ENCODE results near the gene DNASE1L3.

DNASE1L3 gene

GRCh38 chr3:58160399-58160798, 50.4 kb downstream of the DNASE1L3 start:
- DNase-seq (ENCODE audit: low read depth) = no peak

GRCh38 chr3:58158442-58159153, 52.2 kb downstream of the DNASE1L3 start:
- DNase-seq (ENCODE audit: low read depth) = no peak

DNA sequence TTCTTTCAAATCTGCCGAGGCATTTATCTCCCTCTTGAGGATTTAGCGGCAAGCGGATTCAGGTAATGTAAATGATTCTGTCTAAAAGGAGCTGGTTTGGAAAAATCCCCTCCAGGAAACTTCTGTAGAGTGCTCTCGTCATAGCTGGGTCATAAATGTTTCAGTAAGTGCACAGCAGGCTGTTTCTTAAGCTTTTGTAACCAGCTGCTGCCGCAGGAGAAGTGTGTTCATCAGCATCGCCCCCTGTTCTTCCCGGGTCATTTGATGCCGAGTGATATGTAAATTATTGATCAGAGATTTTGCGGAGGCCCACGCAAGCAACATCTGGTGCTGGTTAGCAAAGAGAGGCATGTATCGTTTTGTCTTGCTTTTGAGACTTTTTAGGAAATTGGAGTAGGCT, 53.1 kb downstream of the DNASE1L3 start:
- DNase-seq (ENCODE audit: low read depth) = no peak

GRCh38 chr3:58155838-58156237, 54.9 kb downstream of the DNASE1L3 start:
- no peak for DNase-seq (ENCODE audit: low read depth)

DNA sequence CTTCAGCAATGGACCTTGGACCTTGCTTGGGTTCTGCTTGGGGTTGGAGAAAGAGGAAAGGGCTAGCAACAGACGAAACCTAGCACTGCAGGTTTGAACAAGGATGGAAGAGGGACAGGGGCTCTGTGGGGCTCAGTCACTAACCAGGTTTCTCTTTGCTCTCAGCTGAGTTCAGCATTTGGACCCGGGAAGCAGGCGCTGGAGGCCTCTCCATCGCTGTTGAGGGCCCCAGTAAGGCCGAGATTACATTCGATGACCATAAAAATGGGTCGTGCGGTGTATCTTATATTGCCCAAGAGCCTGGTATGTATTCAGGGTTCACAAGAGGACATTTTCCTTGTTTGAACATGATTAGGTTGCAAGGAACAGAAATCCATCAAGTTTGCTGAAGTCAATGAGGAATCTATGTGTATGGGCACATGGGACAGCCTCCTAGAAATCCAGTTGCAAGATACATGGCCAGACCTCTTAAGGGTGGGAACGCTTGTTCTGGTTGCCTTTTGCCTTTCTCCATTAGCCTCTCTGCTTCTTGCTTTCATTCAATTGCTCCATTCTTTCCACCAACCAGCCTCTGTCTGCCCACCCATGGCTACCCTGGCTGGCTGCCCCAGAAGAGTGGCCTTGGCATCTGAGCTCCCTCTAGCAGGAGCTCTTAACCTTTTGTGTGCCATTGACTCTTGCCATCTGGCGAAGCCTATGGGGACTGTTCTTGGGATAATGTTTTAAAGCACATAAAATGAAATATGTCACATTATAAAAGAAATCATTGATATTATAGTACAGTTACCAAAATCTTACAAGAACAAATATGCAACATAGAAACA, 55.9 kb downstream of the DNASE1L3 start:
- no peak for DNase-seq (ENCODE audit: low read depth)

GRCh38 chr3:58153371-58153770, 57.4 kb downstream of the DNASE1L3 start:
- no peak for DNase-seq (ENCODE audit: low read depth)

DNA sequence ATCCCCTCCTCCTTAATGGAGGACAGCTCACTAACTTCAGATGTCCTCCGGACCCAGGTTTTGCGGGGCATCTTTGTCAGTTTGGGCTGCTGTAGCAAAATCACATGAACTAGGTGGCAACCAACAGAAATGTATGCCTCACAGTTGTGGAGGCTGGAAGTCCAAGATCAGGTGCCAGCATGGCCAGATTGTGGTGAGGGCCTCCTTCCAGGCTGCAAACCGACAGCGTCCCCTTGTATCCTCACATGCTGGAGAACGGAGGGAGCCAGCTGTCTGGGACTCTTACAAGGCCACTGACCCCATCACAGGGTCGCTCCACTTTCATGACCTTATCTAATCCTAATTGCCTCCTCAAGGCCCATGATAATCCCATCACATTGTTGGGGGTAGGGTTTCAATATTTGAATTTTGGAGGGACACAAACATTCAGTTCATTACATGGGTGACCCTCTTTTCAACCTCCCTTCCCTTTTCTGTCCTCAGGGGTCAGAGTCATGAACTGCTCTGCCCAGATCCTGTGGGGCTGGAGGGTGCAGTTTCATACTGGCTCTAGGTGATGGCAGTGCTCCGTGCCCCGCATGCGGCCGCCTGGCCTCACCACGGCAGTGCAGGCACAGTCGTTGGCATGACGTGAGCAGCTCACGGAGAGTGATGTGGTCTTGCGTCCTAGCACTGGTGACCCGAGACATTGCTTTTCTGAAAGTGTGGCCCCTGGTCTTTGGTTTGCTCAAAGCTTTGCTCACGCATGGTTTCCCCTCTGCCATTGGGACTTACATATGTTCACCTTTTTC, 58.4 kb downstream of the DNASE1L3 start:
- DNase-seq (ENCODE audit: low read depth) = no peak

DNA sequence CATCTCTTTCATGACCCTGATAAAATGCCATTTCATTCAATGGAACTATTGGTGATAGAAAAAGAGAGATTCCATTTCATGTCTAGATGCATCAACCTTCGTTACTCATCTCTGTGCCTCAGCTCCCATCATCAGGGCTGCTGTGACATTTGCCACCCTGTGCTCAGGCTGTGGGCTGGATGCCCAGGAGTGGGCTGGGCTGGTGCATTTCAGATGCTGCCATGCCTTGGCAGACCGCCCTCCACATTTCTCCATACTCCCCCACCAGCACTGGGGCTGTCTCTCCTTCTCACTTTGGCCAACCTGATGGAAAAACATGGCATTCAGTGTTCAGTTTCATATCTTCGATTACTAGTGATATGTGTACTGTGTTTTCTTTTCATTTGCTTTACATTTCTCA, 59.1 kb downstream of the DNASE1L3 start:
- DNase-seq (ENCODE audit: low read depth) = no peak

- no peak for DNase-seq (ENCODE audit: low read depth)
Observed at GRCh38 chr3:58150810-58151199, 60.0 kb downstream of the DNASE1L3 start.

- DNase-seq (ENCODE audit: low read depth) = no peak
Observed at GRCh38 chr3:58150130-58150809, 60.5 kb downstream of the DNASE1L3 start.

GRCh38 chr3:58148049-58148448, 62.7 kb downstream of the DNASE1L3 start:
- no peak for DNase-seq (ENCODE audit: low read depth)

GRCh38 chr3:58144478-58145325, 66.1 kb downstream of the DNASE1L3 start:
- DNase-seq (ENCODE audit: low read depth) = no peak

DNA sequence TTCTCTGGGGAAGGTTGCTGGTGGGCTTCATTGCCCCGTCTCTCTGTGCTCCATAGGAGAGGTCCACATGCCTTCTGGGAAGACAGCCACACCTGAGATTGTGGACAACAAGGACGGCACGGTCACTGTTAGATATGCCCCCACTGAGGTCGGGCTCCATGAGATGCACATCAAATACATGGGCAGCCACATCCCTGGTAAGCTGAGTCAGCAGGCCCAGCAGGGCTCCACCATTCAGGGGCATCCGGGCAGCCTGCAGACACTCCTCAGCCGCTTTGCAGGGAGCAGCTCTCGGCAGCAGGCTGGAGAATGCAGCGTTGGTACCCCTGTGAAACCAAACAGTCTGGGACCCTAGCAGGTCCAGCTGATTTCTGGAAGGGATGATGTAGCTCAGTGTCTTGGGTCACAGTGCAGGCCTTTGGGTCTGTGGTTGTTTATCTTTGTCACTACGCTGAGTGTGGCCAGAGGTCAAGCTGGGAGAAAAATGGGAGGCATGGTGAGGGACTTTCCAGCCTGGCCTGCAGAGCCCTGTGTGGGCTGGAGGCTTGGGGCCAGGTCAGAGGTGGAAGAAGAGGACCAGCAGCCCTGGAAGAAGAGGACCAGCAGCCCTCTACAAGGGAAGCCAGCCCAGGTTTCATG, 67.2 kb downstream of the DNASE1L3 start:
- no peak for DNase-seq (ENCODE audit: low read depth)
